ENCODE measurements around the gene AKT3.

AKT3 gene

GRCh38 chr1:243850202-243850451 is at the start of gene AKT3:
Gene AKT3, minus strand, starts transcription at chr1:243850243. Its CDS starts 7,073 bp downstream, at chr1:243843170.
- TF ChIP-seq CTCF (IDR thresholded peaks at IDR 0.05; ENCODE audit: control insufficient read depth, extremely low read depth, insufficient read depth), result no peak
- no peak for DNase-seq (ENCODE audit: low read depth)

GRCh38 chr1:243898278-243898677 is 48.2 kb upstream of the AKT3 start:
- DNase-seq (ENCODE audit: low read depth), result no peak
- no peak for TF ChIP-seq CTCF (IDR thresholded peaks at IDR 0.05; ENCODE audit: control insufficient read depth, extremely low read depth, insufficient read depth)

More at GRCh38 chr1:243850202-243850451, at the start of gene AKT3:
- peak within 1 kb of the TSS; percentile 35; the same call in 1 of the 2 replicates for H3K4me3 ChIP-seq (ENCODE audit: low read depth, low read length)

GRCh38 chr1:243896313-243896712 is 46.3 kb upstream of the AKT3 start:
- DNase-seq (ENCODE audit: low read depth), result no peak
- no peak for TF ChIP-seq CTCF (IDR thresholded peaks at IDR 0.05; ENCODE audit: control insufficient read depth, extremely low read depth, insufficient read depth)
- no peak overlapping the region for H3K4me3 ChIP-seq (ENCODE audit: low read depth, low read length)

More at GRCh38 chr1:243898278-243898677, 48.2 kb upstream of the AKT3 start:
- H3K4me3 ChIP-seq (ENCODE audit: low read depth, low read length), result no peak overlapping the region

GRCh38 chr1:243892456-243892855 is 42.4 kb upstream of the AKT3 start:
- H3K4me3 ChIP-seq (ENCODE audit: low read depth, low read length), result no peak overlapping the region
- DNase-seq (ENCODE audit: low read depth), result no peak
- no peak for TF ChIP-seq CTCF (IDR thresholded peaks at IDR 0.05; ENCODE audit: control insufficient read depth, extremely low read depth, insufficient read depth)

GRCh38 chr1:243890576-243890975 is 40.5 kb upstream of the AKT3 start:
- no peak for TF ChIP-seq CTCF (IDR thresholded peaks at IDR 0.05; ENCODE audit: control insufficient read depth, extremely low read depth, insufficient read depth)
- DNase-seq (ENCODE audit: low read depth), result no peak
- H3K4me3 ChIP-seq (ENCODE audit: low read depth, low read length), result no peak overlapping the region

- H3K4me3 ChIP-seq (ENCODE audit: low read depth, low read length), result no peak overlapping the region
- no peak for TF ChIP-seq CTCF (IDR thresholded peaks at IDR 0.05; ENCODE audit: control insufficient read depth, extremely low read depth, insufficient read depth)
- no peak for DNase-seq (ENCODE audit: low read depth)
These were observed 35.8 kb upstream of the AKT3 start for GRCh38 chr1:243885806-243886205.

GRCh38 chr1:243884603-243885002 is 34.6 kb upstream of the AKT3 start:
- DNase-seq (ENCODE audit: low read depth), result no peak
- TF ChIP-seq CTCF (IDR thresholded peaks at IDR 0.05; ENCODE audit: control insufficient read depth, extremely low read depth, insufficient read depth), result no peak
- no peak overlapping the region for H3K4me3 ChIP-seq (ENCODE audit: low read depth, low read length)
